Bronchial epithelial cell (primary cell): ENCODE measurements around the gene LIMK2. TPM values are rescaled to one million over a fixed set of nuclear protein-coding genes. Genes with fewer than 3 reads are reported as not detected.

Experiments
- DNase-seq: peaks from one replicate; pipeline ENCODE4 v3.0.0-alpha.2; 2010; ENCODE audit warnings: low read depth
- FAIRE-seq: peaks from 2 replicates; lab custom pipeline; 2011; peaks lifted over from hg19 to GRCh38; lab: Jason Lieb, UNC
- H3K27me3 ChIP-seq: 2 replicates; pipeline ENCODE4 v1.5.1; 2011; ENCODE audit warnings: low read length; ENCODE audit not compliant: control insufficient read depth, insufficient read depth
- H3K36me3 ChIP-seq: 2 replicates; pipeline ENCODE4 v1.5.1; 2011; ENCODE audit warnings: low read length; ENCODE audit not compliant: control insufficient read depth, insufficient read depth
- H3K4me3 ChIP-seq: 2 replicates; pipeline ENCODE4 v1.5.1; 2011; ENCODE audit warnings: mild to moderate bottlenecking, low read depth, low read length, control low read depth
- total RNA-seq: library from RNA; depleted of rRNA; stranded (reverse); fragments of >200 nt; gene quantifications from 2 replicates; pipeline ENCODE4 v1.2.1, GENCODE V29; 2014
- TF ChIP-seq, protein P1 (sequence below): IDR thresholded peaks from 2 replicates; pipeline ENCODE4 v1.5.1; 2011; ENCODE audit warnings: mild to moderate bottlenecking, moderate library complexity, low read length, control low read depth, inconsistent platforms; ENCODE audit not compliant: insufficient read depth, severe bottlenecking

Gene LIMK2
- total RNA-seq, 1 donor from 2014 or later: 121 TPM

DNA sequence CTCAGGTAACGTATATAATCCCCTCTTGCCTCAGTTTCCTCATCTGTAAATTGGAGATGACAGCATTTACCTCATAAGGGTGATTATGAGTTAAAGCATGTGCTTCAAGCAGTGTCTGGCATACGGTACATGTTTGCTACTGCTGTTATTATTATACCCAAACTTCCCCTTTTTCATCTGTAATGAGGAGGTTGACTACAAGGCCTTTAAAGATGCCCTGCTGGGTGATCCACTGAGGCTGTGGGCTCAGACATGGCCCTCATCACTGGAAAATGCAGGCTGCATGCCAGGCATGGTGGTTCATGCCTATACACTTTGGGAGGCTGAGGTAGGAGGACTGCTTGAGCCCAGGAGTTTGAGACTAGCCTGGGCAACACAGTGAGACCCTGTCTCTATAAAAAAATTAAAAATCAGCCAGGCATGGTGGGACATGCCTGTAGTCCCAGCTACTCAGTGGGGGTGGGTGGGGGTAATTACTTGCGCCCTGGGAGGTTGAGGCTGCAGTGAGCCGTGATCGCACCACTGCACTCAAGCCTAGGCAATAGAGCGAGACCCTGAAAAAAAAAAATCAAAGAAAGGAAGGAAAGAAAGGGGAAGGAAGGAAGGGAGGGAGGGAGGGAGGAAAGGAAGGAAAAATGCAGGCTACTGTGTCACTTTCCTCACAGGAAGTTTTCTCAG is 75.9 kb downstream of the LIMK2 start:
- Histone ChIP-seq H3K27me3 (no peaks in the 10 kb centered on the region), H3K36me3 (peaks cover 16% of the 10 kb centered on the region), H3K4me3 (no peak overlapping the region)
- TF ChIP-seq, protein P1, sequence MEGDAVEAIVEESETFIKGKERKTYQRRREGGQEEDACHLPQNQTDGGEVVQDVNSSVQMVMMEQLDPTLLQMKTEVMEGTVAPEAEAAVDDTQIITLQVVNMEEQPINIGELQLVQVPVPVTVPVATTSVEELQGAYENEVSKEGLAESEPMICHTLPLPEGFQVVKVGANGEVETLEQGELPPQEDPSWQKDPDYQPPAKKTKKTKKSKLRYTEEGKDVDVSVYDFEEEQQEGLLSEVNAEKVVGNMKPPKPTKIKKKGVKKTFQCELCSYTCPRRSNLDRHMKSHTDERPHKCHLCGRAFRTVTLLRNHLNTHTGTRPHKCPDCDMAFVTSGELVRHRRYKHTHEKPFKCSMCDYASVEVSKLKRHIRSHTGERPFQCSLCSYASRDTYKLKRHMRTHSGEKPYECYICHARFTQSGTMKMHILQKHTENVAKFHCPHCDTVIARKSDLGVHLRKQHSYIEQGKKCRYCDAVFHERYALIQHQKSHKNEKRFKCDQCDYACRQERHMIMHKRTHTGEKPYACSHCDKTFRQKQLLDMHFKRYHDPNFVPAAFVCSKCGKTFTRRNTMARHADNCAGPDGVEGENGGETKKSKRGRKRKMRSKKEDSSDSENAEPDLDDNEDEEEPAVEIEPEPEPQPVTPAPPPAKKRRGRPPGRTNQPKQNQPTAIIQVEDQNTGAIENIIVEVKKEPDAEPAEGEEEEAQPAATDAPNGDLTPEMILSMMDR: no peak
- DNase-seq (no peak), FAIRE-seq (no peak)

DNA sequence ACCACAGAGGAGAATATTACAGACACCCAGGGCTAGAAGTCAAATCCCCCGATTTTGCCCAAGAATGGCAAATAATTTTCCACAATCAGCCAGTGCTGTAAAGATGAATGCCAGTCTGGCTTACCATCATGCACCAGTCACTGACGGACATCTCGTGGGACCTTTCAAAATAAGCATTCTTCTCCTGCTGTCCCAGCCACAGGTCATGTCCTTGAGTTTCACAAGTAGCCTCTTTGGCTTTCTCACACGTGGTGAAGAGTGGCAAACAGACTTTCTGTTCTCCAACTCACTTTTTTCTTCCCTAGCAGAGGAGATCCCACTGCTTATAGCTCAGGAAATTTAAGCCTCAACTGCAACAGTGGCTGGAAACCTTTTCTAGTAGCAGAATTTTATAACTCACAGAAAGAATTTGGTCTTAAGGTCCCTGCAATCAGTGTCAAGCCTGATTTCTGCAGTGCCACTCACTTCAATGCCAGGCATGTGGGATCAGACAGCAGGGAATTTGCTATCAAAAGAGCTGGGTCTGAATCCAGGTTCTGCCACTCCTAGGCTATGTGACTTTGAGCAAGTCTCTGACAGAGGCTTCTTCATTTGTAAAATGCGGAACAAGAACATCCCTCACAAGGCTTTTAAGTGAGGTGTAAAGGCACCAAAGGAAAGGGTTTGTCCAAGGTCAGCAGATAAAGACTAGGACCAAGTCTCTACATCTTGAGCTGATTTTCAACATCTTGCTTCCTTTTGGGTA is 76.6 kb downstream of the LIMK2 start:
- Histone ChIP-seq H3K36me3 (peaks cover 16% of the 10 kb centered on the region), H3K27me3 (no peaks in the 10 kb centered on the region), H3K4me3 (no peak overlapping the region)
- no peak for FAIRE-seq
- TF ChIP-seq, protein P1: no peak
- DNase-seq: no peak

DNA sequence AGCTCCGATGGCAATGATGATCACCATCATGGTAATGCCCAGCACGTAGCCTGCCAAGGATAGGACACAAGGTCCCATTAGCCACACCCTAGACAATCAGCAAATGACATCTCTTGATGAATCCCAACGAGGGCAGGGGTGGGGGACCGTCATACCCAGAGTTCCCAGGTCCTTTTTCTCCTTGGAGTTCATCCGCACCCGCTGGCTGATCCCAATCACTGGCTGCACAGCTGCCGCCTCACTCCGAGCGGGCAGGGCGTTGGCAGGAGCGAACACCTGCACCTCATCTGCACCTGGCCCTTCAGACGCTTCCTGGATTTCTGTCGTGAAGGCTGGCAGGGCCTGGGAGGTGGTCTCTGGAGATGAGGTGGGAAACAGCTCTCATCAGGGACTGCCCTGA is 77.2 kb downstream of the LIMK2 start:
- TF ChIP-seq, protein P1: no peak
- peaks cover 16% of the 10 kb centered on the region for H3K36me3 ChIP-seq
- DNase-seq (no peak), FAIRE-seq (no peak)
- H3K4me3 ChIP-seq: no peak overlapping the region
- H3K27me3 ChIP-seq: no peaks in the 10 kb centered on the region

DNA sequence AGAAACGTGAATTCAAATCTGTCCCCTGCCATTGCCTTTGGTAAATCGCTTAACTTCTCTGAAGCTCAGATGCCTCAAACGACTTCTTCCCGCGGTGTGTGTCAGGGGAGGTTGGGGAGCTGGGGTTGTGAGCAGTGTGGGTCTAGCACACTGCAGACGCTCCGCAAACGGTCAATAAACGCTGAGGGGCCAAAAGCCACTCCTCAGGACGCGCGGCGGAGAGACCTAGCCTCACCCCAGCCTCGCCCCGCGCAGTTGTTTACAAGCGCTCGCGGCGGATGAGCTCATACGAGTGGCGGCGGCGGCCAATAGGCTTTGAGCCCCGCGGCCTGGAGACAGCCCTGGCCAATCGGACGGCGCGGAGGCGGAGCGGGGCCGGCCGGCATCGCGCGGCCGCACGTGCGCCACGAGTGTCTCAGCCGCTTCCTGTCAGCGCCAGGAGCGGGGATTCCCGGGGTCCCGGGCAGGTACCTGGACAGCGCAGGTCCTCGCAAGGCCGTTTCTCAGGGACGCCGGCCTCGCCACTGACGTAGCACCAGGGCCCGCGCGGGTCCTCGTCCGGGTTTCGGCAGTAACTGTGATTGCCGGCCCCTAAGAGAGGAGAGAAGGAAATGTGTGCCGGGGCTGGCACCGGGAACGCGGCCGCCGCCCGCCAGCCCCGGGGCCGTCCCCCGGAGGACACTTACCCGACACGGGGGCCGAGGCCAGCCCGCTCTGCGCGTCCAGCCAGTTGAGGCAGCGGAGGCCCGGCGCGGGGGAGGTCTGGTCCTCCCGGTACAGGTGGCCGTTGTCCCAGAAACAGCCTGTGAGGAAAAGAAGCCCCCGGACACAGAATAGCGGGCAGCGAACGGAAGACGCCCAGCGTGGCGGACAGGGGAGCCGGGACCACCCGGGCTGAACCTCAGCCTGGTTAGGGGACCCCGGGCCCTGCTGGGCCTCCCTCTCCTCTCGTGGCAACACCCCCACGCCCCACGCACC is 78.7 kb downstream of the LIMK2 start:
- DNase-seq (peak; percentile 83), FAIRE-seq (no peak)
- no peaks in the 10 kb centered on the region for H3K27me3 ChIP-seq
- peak overlapping the region; percentile 35 for H3K4me3 ChIP-seq
- TF ChIP-seq, protein P1: no peak
- H3K36me3 ChIP-seq: peaks cover 12% of the 10 kb centered on the region

DNA sequence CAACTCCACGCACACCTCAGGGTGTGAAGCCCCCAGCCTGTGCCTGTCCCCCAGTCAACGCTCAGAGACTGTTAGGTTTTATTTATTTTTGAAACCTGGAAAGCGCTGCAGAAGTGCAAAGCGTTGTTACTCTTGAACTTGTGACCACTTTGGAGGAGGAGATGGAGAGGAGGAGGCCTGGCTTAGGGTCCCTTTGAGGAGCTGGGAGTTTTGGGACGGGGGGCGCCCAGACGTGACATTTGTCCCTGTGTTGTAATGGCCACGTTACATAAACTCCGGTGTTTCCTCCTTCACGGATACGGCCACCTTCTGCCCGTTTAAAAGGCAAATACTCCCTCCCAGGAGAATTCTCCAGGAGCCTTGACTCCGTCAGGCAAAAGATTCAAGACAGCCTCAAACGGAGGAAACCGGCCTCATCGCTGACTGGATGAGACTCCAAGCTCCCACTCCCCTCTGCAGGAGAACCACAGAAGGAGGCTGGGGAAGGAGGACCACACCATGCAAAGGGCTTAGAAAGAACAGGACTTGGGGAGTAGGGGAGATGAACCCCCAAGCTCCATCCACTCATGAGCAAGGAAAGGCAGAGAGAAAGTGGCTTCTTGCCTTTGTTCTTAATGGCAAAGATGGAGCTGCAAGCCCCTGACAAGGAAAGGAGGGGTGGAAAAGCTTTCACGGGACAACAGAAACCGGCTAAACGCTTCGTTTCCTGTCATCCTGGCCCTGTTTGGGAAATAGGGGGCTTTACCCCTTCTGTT is 79.6 kb downstream of the LIMK2 start:
- Histone ChIP-seq H3K27me3 (no peaks in the 10 kb centered on the region), H3K4me3 (peak overlapping the region; percentile 35), H3K36me3 (peaks cover 10% of the 10 kb centered on the region)
- TF ChIP-seq, protein P1: no peak
- FAIRE-seq (no peak), DNase-seq (no peak)
